ENCODE measurements around the gene TBC1D10A.
A peak's percentile ranks its signal among the peaks of the same experiment; 100 is the strongest.

TBC1D10A gene

GRCh38 chr22:30299322-30299721 lies 27.4 kb downstream of the TBC1D10A start:
- DNase-seq (ENCODE audit: low spot score), result no peak

- DNase-seq (ENCODE audit: low spot score), result no peak
Measured at GRCh38 chr22:30297991-30298701, 28.6 kb downstream of the TBC1D10A start.

- DNase-seq (ENCODE audit: low spot score), result no peak
Measured at GRCh38 chr22:30297276-30297990, 29.3 kb downstream of the TBC1D10A start.

DNA sequence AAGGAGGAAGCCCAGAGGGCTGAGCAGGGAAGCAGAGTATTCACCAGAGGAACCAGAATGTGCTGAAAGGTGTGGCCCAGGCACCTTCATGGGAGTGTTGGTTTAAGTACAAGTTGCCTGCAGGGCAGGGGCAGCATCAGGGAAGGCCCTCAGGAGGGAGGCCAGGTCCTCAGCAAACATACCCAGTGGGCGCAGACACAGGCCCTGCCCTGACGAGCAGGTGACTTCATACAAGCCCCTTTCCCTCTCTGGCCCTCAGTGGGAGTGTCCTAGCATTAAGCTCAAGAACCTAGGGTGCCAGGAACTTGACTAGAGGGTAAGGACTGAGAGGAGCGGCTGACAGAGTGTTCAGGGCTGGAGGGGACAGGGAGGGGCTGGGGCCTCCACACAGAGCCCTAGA lies 29.9 kb downstream of the TBC1D10A start:
- DNase-seq (ENCODE audit: low spot score), result no peak

- DNase-seq (ENCODE audit: low spot score), result no peak
Measured at GRCh38 chr22:30296324-30296723, 30.4 kb downstream of the TBC1D10A start.

- no peak for DNase-seq (ENCODE audit: low spot score)
Measured at GRCh38 chr22:30295576-30295975, 31.2 kb downstream of the TBC1D10A start.

- DNase-seq (ENCODE audit: low spot score), result no peak
Measured at GRCh38 chr22:30294830-30295229, 31.9 kb downstream of the TBC1D10A start.

GRCh38 chr22:30294066-30294465 lies 32.7 kb downstream of the TBC1D10A start:
- DNase-seq (ENCODE audit: low spot score), result no peak

DNA sequence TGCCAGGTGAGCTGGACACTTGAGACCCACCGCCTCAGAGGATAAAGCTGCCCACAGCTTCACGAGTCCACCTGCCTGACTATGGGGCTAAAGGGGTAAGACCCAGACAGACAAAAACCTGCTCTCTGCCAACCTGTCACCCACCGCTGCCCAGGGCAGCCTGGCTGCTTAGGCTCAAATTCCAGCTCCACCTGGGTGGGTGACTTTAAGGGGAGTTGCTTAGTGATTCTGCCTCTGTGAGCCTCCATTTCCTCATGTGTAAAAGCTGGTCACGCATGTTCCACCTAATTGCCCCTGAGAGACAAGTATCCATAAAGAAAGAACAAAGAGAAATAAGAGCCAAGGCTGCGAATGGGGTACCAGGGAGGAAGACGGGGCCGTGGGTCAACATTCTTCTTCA lies 33.7 kb downstream of the TBC1D10A start:
- DNase-seq (ENCODE audit: low spot score), result no peak

DNA sequence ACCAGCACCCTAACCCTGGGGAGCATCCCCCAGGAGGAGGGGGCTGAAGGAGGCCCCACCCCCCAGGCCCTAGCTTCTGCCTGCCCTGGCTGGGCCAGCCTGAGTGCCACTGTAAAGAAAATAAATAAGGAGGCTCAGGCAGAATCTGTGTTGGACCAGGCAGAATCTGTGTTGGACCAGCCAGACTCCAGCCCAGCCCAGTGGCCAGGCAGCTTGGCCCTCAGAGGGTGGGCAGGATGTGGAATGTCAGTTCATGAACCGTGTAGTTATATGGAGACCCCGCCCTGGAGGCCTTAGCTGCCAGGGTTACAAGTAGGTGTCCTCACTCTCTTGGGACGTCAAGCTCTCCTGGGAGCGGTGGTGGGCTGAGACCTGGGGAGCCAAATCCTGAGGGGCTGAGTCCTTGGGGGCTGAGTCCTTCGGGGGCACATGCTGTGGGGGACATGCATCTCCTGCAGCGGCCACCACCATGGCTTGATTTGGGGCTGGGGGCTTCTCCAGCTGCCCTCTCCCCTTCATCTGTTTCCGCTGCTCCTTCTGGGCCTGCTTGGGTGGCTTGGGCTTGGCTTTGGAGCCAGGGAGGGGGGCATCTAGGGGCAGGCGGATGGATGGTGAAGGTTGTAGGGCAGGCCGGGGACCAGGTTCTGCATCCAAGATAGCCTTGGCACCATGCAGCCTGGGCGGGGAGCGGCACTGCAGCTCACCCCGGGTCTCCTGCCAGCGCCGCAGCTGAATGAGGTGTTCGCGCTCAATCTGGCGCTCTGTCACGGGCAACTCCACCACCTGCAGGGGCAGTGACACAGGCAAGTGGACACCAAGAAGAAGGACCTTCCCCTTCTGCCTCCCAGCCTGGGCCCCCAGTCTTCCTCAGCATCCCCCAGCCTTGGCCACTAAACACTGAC lies 34.4 kb downstream of the TBC1D10A start:
- DNase-seq (ENCODE audit: low spot score), result no peak

GRCh38 chr22:30291058-30291892 lies 35.5 kb downstream of the TBC1D10A start:
- DNase-seq (ENCODE audit: low spot score), result peak; percentile 58

DNA sequence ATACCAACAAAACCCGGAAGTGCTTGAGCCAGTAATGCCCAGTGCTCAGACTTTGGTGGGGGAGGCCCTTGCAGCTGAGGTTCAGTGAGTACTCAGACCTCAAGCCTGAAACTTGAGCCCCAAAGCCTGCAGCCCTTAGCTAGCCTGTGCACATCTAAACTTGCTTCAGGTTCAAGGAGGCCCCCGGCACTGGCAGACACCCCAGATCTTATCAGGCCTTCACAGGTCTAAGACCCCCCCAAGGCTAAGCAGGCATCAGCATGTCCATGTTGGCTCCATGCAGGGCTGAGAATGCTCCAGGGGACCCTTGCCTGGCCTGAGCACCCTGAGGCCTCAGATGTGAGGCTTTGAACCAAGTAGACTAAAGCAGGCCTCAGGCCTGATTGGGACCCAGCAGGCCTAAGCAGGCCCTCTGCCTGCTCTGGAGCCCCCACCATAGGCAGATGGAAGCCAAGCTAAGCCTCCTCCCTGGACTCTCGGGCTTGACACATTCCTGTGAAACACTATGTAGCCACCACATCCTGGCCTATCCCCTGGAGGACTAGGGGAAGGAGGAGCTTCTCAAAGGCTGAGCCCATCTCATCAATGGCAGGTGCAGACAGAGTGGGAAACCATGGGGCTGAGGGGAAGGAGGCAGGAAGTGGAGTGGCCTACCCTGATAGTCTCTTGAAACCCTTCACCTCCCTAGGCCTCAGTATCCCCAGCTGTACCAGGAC lies 36.2 kb downstream of the TBC1D10A start:
- DNase-seq (ENCODE audit: low spot score), result peak; percentile 88

GRCh38 chr22:30289980-30290313 lies 36.8 kb downstream of the TBC1D10A start:
- no peak for DNase-seq (ENCODE audit: low spot score)

- peak; percentile 100 for DNase-seq (ENCODE audit: low spot score)
Measured at GRCh38 chr22:30289141-30289979, 37.4 kb downstream of the TBC1D10A start, which contains the start of gene CASTOR1. CASTOR1 (minus strand) TSS chr22:30289505; CDS start chr22:30289497, 8 bp downstream.

- DNase-seq (ENCODE audit: low spot score), result no peak
Measured at GRCh38 chr22:30288419-30289140, 38.2 kb downstream of the TBC1D10A start.

DNA sequence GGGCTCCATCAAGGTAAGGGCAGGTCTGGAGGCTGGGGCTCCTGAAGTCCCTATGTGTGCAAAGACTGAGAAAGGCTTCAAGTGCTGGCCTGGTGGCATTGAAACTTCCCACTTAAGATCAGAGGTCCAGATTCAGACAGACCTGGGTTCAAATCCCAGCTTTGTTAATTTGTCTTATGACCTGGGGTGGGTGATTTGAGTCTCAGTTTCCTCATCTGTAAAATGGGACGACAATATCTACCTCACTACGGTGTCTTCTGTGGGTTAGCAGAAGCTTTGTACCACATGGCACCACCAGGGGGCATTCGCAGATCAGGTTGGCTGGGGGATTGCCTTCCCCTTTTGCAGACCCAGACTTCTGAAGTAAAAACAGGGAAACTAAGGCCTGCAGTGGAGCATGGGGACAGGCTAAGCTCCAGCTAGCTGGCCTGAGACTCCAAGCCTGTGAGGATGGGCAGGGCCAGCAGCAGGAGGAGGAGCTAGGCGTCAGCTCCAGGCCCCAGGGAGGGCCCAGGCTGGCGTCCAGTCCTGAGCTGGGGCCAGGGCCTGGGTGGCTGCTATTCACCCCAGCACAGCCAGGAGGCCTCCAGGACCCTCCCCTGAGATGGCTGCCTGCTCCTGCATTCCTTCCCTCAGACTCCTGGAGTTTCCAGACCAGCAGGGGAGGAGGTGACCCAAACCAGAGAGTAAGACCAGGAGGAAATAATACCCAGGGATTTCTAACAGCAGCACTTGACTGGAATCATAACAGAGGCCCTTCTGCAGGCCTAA lies 38.9 kb downstream of the TBC1D10A start:
- peak; percentile 92 for DNase-seq (ENCODE audit: low spot score)

GRCh38 chr22:30286813-30287647 lies 39.7 kb downstream of the TBC1D10A start:
- DNase-seq (ENCODE audit: low spot score), result peak; percentile 61

- DNase-seq (ENCODE audit: low spot score), result no peak
Measured at GRCh38 chr22:30286331-30286730, 40.4 kb downstream of the TBC1D10A start.

All from hepatic stellate cell (primary cell).